Measurements from ENCODE around the gene SAP30L. TPM values are rescaled to one million over a fixed set of nuclear protein-coding genes. Genes with fewer than 3 reads are reported as not detected.
A peak's percentile ranks its signal among the peaks of the same experiment; 100 is the strongest.

SAP30L gene
- total and polyA plus RNA-seq, 2 of the 13 experiments (the other 11 are each of a cell fraction or from before 2014, with no cell fraction given): 27.9 to 37.2 TPM

- no peak for TF ChIP-seq HMG20A (CRISPR knock-in tag; IDR thresholded peaks at IDR 0.05; ENCODE audit: borderline replicate concordance)
- TF ChIP-seq ZBTB26 (CRISPR knock-in tag; IDR thresholded peaks at IDR 0.05; ENCODE audit: borderline replicate concordance): peak; percentile 13; the same call in 1 of the 2 replicates
- TF ChIP-seq HMGXB4 (CRISPR knock-in tag; IDR thresholded peaks at IDR 0.05; ENCODE audit: borderline replicate concordance in 1 of 2, low read depth in 1 of 2): peak in 1 of 2 experiments; percentile 37; a peak in 1 of 4 replicates
- no peak for TF ChIP-seq ZNF281 (CRISPR knock-in tag; IDR thresholded peaks at IDR 0.05; ENCODE audit: borderline replicate concordance)
- no peak for TF ChIP-seq NR0B2 (CRISPR knock-in tag; IDR thresholded peaks at IDR 0.05)
- peak; percentile 29 for TF ChIP-seq YY1 (IDR thresholded peaks at IDR 0.05; ENCODE audit: insufficient read depth, insufficient replicate concordance, low read depth, low read length)
- peak; percentile 57; the same call in 1 of the 2 replicates for TF ChIP-seq ZNF574 (CRISPR knock-in tag; IDR thresholded peaks at IDR 0.05)
- no peak for TF ChIP-seq HBP1 (CRISPR knock-in tag; IDR thresholded peaks at IDR 0.05; ENCODE audit: low read depth)
- TF ChIP-seq ZNF431 (CRISPR knock-in tag; IDR thresholded peaks at IDR 0.05; ENCODE audit: borderline replicate concordance, low read depth): peak; percentile 79
- TF ChIP-seq THAP8 (CRISPR knock-in tag; IDR thresholded peaks at IDR 0.05; ENCODE audit: borderline replicate concordance): no peak
- TF ChIP-seq ZNF333 (CRISPR knock-in tag; IDR thresholded peaks at IDR 0.05; ENCODE audit: borderline replicate concordance): no peak
- no peak for TF ChIP-seq ZNF180 (CRISPR knock-in tag; IDR thresholded peaks at IDR 0.05; ENCODE audit: borderline replicate concordance, low read depth)
- no peak for TF ChIP-seq TAF15 (IDR thresholded peaks at IDR 0.05; ENCODE audit: low read depth, low read length, poor library complexity, severe bottlenecking)
- no peak for TF ChIP-seq IKZF1 (IDR thresholded peaks at IDR 0.05)
- no peak for TF ChIP-seq STAT5B (CRISPR knock-in tag; IDR thresholded peaks at IDR 0.05)
Observed at GRCh38 chr5:154445422-154446194, at the start of gene SAP30L (continued).
